Memory B cell (primary cell): ENCODE data around the gene ABCB4.
A peak's percentile ranks its signal among the peaks of the same experiment; 100 is the strongest.

Experiments used
- ATAC-seq: fragments of 150-1000 bp; cut with Tn5 transposase; 2 replicates; pipeline ENCODE4 v1.10.0; 2021; ENCODE audit warnings: low read depth, mild to moderate bottlenecking, moderate library complexity
- DNase-seq, 2 donors: peaks; one replicate each; pipeline ENCODE4 v3.0.0; 2022; ENCODE audit warnings: low spot score in 2 of 2
- H3K27ac Mint-ChIP-seq: one replicate; pipeline ENCODE4 v1.8.0; 2022; ENCODE audit warnings: mild to moderate bottlenecking, moderate library complexity, mixed read lengths
- H3K27me3 Mint-ChIP-seq: one replicate; pipeline ENCODE4 v1.8.0; 2022; ENCODE audit warnings: mixed read lengths
- H3K36me3 Mint-ChIP-seq: one replicate; pipeline ENCODE4 v1.8.0; 2022; ENCODE audit warnings: mild to moderate bottlenecking, mixed read lengths
- H3K4me1 Mint-ChIP-seq: one replicate; pipeline ENCODE4 v1.8.0; 2022; ENCODE audit warnings: mixed read lengths
- H3K4me3 Mint-ChIP-seq: one replicate; pipeline ENCODE4 v1.8.0; 2022; ENCODE audit warnings: mild to moderate bottlenecking, moderate library complexity, mixed read lengths
- H3K9me3 Mint-ChIP-seq: one replicate; pipeline ENCODE4 v1.8.0; 2022; ENCODE audit warnings: mixed read lengths

Gene ABCB4

GRCh38 chr7:87426160-87426559 lies 49.3 kb downstream of the ABCB4 start:
- H3K4me1 Mint-ChIP-seq, result peaks cover 14% of the 10 kb centered on the region
- H3K36me3 Mint-ChIP-seq, result peaks cover 31% of the 10 kb centered on the region

GRCh38 chr7:87424075-87424474 lies 51.4 kb downstream of the ABCB4 start:
- Mint-ChIP-seq H3K4me1 (peaks cover 14% of the 10 kb centered on the region), H3K27me3 (peaks cover 2% of the 10 kb centered on the region), H3K4me3 (no peak overlapping the region), H3K27ac (no peak overlapping the region), H3K36me3 (peaks cover 25% of the 10 kb centered on the region), H3K9me3 (peaks cover 2% of the 10 kb centered on the region)
- ATAC-seq (no peak), DNase-seq (no peak)

More at GRCh38 chr7:87426160-87426559, 49.3 kb downstream of the ABCB4 start:
- H3K27ac Mint-ChIP-seq, result no peak overlapping the region
- peaks cover 2% of the 10 kb centered on the region for H3K9me3 Mint-ChIP-seq
- peaks cover 2% of the 10 kb centered on the region for H3K27me3 Mint-ChIP-seq
- ATAC-seq, result peak; percentile 39
- H3K4me3 Mint-ChIP-seq, result no peak overlapping the region
- DNase-seq, result no peak

GRCh38 chr7:87420173-87420572 lies 55.3 kb downstream of the ABCB4 start:
- Mint-ChIP-seq H3K36me3 (peaks cover 10% of the 10 kb centered on the region), H3K9me3 (no peaks in the 10 kb centered on the region), H3K4me3 (no peak overlapping the region), H3K27me3 (no peaks in the 10 kb centered on the region), H3K27ac (no peak overlapping the region), H3K4me1 (peaks cover 4% of the 10 kb centered on the region)
- no peak for ATAC-seq
- no peak for DNase-seq

DNA sequence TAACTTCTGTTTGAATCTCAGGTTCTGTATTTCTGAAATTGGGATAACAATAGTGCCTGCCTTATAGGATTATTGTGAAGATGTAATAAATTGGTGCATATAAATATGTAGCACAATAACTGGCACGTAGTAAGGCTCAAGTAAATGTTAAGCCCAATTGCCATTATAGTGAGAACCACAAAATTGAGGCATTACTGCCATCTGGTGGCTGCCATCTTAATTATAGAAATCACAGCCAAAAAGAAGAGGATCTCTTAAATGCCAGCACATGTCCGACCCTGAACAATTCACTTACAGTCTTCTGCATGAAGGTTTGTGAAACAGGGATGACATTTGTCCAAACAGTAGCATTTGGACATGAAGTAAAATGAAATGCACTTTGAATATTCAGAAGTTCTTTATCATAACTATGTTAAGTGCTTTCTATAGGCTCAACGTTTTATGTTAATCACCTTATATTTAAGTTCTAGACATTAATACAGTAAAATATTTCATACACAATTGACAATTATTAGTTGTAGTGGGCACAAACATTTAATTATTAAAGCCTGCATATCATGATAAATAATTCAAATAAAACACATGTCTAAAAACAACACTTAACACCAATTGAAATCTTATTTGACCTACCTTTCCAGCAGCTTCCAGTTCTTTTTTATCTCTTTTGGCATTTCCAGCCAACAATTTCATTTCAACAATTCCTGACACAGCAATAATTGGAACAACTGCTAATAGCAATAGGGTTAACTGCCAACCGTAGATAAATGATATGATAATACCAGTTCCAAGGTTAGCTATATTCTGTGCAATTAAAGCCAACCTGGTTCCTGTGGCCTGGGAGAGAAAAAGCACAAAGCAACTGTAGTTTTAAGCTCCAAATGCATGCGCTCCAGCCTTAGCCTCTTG lies 58.5 kb downstream of the ABCB4 start:
- Mint-ChIP-seq H3K27me3 (no peaks in the 10 kb centered on the region), H3K36me3 (no peaks in the 10 kb centered on the region), H3K9me3 (no peaks in the 10 kb centered on the region), H3K4me1 (peaks cover 4% of the 10 kb centered on the region), H3K4me3 (no peak overlapping the region), H3K27ac (no peak overlapping the region)
- ATAC-seq, result peak; percentile 63
- DNase-seq, result peak; percentile 58 to 66

GRCh38 chr7:87414794-87415188 lies 60.7 kb downstream of the ABCB4 start:
- no peak overlapping the region for H3K4me3 Mint-ChIP-seq
- no peak overlapping the region for H3K27ac Mint-ChIP-seq
- ATAC-seq (no peak), DNase-seq (no peak)
- H3K4me1 Mint-ChIP-seq, result peaks cover 4% of the 10 kb centered on the region
- H3K36me3 Mint-ChIP-seq, result peaks cover 2% of the 10 kb centered on the region
- H3K27me3 Mint-ChIP-seq, result no peaks in the 10 kb centered on the region
- H3K9me3 Mint-ChIP-seq, result no peaks in the 10 kb centered on the region

DNA sequence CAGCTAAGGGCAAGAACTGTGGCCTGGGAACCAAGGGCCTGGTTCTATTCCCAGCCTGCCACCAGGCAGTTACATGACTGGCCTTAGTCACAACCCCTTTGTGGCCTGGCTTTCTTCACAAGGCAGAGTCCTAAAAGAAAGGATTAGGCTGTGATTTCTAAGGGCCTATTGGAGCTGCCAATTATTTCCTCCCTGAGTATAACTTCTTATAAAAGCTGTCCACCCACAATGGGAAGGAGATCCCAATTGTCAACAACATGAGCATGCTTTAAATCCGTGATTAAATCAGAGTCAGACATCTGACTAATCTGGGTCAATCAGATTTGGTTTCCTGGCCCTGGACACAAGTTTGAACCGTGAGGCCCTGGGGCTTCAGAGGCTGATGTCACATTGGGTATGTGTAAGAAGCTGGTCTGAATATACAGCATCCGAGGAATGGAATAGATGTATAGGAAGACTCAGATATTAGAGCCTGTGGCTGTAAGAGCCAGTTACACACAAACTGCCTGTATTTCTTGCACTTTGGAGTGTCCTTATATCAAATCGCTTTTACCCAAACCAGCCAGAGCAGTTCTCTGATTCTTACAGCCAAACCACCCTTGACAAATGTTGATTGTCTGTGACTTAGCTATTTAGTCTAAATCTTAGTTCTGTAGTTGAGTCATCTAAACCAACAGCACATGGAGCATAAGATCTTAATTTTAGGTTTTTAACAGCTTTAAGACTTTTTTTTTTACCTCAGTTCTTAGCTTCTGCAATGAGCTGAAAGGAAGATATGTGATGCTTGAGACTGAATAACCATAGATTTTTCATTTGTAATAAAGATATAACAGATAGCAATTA lies 61.3 kb downstream of the ABCB4 start:
- Mint-ChIP-seq H3K27ac (no peak overlapping the region), H3K4me3 (no peak overlapping the region), H3K4me1 (peaks cover 4% of the 10 kb centered on the region), H3K9me3 (no peaks in the 10 kb centered on the region), H3K27me3 (no peaks in the 10 kb centered on the region), H3K36me3 (peaks cover 2% of the 10 kb centered on the region)
- no peak for ATAC-seq
- DNase-seq, result no peak

DNA sequence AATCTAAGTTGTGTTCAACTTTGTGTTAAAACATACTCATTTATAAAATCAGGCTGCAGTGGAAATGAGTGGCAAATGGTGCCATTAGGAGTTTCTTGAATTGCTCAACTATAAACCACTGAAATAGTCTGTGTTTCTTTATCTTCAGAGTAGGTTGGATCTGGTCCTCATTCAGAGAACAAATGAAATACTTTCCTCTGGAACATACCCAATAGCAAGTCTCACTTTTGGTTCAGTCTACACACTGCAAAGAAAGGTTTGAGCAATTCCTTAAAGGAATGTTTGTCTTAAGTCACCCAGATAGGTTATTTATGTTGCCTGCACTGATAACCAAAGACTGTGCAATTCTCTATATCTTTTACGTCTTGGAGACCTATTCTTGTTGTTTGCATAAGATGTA lies 62.5 kb downstream of the ABCB4 start:
- DNase-seq, result no peak
- Mint-ChIP-seq H3K9me3 (no peaks in the 10 kb centered on the region), H3K4me1 (peaks cover 4% of the 10 kb centered on the region), H3K4me3 (no peak overlapping the region), H3K36me3 (peaks cover 2% of the 10 kb centered on the region), H3K27me3 (no peaks in the 10 kb centered on the region), H3K27ac (no peak overlapping the region)
- ATAC-seq, result no peak

DNA sequence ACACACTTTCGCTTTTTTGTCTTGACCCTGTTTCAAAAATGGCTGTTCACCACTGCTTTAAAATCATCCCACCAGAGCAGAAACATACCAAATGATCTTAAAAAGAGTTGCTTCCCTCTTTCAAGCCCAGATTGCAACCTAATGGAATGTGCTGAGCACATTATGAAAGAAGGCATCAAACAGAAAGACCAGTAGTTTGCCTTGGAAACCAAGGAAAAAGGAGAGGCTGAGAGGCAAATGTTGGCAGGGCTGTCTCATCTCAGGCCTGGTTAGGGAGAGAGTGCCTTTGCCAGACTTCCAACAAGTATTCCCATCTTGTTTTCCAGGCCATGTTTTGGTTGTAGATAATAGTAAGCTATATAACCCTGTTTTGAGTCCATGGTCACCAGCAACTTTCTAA lies 64.3 kb downstream of the ABCB4 start:
- DNase-seq, result no peak

GRCh38 chr7:87404674-87405073 lies 70.8 kb downstream of the ABCB4 start:
- Mint-ChIP-seq H3K27me3 (no peaks in the 10 kb centered on the region), H3K36me3 (peaks cover 21% of the 10 kb centered on the region), H3K4me1 (no peaks in the 10 kb centered on the region), H3K9me3 (no peaks in the 10 kb centered on the region), H3K27ac (no peak overlapping the region), H3K4me3 (no peak overlapping the region)
- DNase-seq (no peak), ATAC-seq (no peak)

More for the DNA sequence above, 64.3 kb downstream of the ABCB4 start:
- Mint-ChIP-seq H3K4me1 (no peaks in the 10 kb centered on the region), H3K9me3 (no peaks in the 10 kb centered on the region), H3K27ac (no peak overlapping the region), H3K27me3 (no peaks in the 10 kb centered on the region), H3K36me3 (peaks cover 8% of the 10 kb centered on the region), H3K4me3 (no peak overlapping the region)
- no peak for ATAC-seq

DNA sequence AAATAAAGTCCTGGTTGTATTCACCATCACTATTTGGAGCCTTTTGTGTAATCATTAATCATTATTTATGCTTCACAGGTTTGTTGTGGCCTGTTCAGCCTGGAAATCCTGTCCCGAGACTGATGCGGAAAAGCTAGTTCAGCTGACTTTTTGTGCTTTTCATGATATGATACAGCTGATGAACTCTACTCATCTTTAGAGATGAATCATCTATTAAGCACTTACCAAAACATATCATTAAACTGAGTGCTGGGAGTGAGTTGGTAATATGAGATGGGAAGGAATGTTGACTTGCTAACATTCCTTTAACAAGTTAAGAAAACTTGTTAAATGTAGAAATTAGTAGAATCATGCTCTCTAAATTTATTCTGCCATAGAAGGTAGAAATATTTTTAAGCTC lies 77.0 kb downstream of the ABCB4 start:
- Mint-ChIP-seq H3K4me1 (no peaks in the 10 kb centered on the region), H3K27ac (peak overlapping the region; percentile 19), H3K9me3 (no peaks in the 10 kb centered on the region), H3K27me3 (no peaks in the 10 kb centered on the region), H3K4me3 (no peak overlapping the region), H3K36me3 (peaks cover 30% of the 10 kb centered on the region)
- ATAC-seq (no peak), DNase-seq (no peak)

- Mint-ChIP-seq H3K4me3 (no peak overlapping the region), H3K27me3 (no peaks in the 10 kb centered on the region), H3K4me1 (no peaks in the 10 kb centered on the region), H3K9me3 (no peaks in the 10 kb centered on the region), H3K27ac (no peak overlapping the region), H3K36me3 (peaks cover 28% of the 10 kb centered on the region)
- ATAC-seq, result no peak
- no peak for DNase-seq
Measured at GRCh38 chr7:87395442-87396020, 79.9 kb downstream of the ABCB4 start.

DNA sequence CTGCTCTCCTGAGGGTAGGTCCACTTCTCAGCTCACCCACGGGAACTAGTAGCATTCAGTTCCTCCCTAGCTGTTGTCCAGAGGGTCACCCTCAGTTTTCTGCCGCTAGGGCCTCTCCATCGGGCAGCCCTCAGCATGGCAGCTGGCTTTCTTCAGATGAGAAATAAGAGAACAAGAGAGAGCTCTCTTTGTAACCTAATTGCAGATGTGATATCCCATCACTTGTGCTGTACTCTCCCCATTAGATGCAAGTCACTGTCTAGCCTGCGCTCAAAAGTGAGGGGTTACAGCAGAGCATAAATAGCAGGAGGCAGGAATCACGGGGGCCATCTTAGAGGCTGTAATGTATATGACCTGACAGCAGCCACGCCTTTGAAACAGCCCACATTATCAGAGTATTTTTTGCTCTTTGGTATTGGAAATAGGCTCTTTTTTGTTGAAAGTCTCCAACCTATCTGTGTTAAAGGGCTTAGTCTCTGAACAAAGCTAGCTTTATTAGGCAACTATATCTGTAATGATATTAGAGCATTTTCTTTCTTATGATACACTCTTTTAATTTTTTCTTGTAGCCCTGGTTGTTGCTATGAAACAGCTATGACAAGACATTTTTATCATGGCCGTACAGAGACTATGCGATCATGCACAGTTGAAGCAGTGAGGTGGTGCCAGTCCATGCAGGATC lies 84.3 kb downstream of the ABCB4 start:
- no peak for ATAC-seq
- Mint-ChIP-seq H3K9me3 (peaks cover 2% of the 10 kb centered on the region), H3K27ac (peak overlapping the region; percentile 24), H3K4me3 (no peak overlapping the region), H3K36me3 (peaks cover 34% of the 10 kb centered on the region), H3K4me1 (no peaks in the 10 kb centered on the region), H3K27me3 (no peaks in the 10 kb centered on the region)
- no peak for DNase-seq

GRCh38 chr7:87380905-87381304 lies 94.6 kb downstream of the ABCB4 start:
- no peaks in the 10 kb centered on the region for H3K4me1 Mint-ChIP-seq

More at GRCh38 chr7:87380905-87381304, 94.6 kb downstream of the ABCB4 start:
- DNase-seq, result no peak
- no peak for ATAC-seq
- Mint-ChIP-seq H3K36me3 (peaks cover 27% of the 10 kb centered on the region), H3K9me3 (no peaks in the 10 kb centered on the region), H3K4me3 (no peak overlapping the region), H3K27ac (no peak overlapping the region), H3K27me3 (no peaks in the 10 kb centered on the region)
